Testis (tissue), 2 donors: ENCODE measurements around the gene TRAF2.

ENCODE experiments used
- CTCF ChIP-seq, 3 experiments: fragments of 450-650 bp in 2 of 3; fragments of 200-600 bp in 1 of 3; sonication (generic) in 1 of 3; IDR thresholded peaks; one replicate each; pipeline ENCODE4 v1.5.1; 2016 to 2019; ENCODE audit warnings: antibody characterized with exemption in 3 of 3, mild to moderate bottlenecking in 2 of 3, moderate library complexity in 1 of 3
- POLR2A ChIP-seq: fragments of 450-650 bp; IDR thresholded peaks from one replicate; pipeline ENCODE4 v1.6.1; 2017; ENCODE audit warnings: antibody characterized with exemption, mild to moderate bottlenecking, moderate library complexity

GRCh38 chr9:136880651-136881050, 5.7 kb upstream of the TRAF2 start:
- TF ChIP-seq CTCF (IDR thresholded peaks at IDR 0.05), result no peak
- no peak for TF ChIP-seq POLR2A
